Measurements from ENCODE around the gene SCLT1.

SCLT1 gene

DNA sequence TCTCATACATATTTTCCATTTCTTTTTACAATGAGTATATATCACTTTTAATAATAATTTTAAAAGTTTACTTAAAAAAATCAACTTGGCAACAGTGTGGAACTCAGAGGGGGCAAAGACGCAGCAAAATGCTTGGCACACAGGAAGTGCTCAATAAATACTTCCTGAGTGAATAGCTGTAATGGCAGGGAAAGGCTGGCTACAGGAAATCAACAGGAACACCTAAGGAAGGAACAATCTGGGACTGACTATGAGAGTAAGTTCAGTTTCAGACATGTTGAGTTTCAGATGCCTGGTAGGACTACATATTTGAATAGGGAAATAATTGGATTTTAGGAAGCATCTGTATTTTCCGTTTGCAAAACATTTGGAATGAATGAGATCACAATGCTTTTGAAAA, 137.6 kb downstream of the SCLT1 start:
- DNase-seq = no peak

DNA sequence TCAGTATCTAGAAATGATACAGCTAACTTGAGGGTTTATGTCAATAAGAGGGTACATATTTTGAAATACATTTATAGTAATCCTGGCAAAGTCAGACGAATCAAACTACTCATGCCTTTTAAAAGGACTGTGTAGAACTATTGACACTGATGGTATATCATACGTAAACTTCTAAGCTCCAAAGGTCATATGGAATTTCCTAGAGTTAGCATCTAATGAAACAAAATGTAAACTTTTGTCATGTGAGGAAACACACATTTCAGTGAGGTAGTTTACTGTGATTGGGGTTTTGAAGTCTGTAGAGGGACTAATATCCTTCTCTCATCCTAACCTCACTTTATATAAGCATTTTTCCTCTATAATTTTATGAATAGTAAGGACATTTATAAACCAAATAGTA, 138.4 kb downstream of the SCLT1 start:
- no peak for DNase-seq

- no peak for DNase-seq
Measured at GRCh38 chr4:128951316-128951715, 142.0 kb downstream of the SCLT1 start.

DNA sequence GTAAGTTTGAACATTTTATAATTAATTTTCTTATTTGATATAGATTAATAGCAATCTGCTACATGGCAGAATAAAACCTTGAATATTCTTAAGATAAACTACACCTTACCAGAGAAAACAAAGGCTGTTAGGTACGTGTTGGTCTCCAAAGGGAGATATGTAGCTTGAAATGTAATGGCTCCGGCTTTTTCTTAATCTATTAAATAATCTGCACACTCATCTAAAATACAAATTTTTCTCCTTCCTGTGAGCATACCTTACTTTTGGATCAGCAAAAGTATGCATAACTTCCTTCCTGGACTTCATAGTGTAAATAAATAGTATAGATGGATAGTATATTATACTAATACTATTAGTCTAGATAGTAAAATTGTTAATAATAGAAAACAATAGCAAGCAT, 142.5 kb downstream of the SCLT1 start:
- DNase-seq = no peak

DNA sequence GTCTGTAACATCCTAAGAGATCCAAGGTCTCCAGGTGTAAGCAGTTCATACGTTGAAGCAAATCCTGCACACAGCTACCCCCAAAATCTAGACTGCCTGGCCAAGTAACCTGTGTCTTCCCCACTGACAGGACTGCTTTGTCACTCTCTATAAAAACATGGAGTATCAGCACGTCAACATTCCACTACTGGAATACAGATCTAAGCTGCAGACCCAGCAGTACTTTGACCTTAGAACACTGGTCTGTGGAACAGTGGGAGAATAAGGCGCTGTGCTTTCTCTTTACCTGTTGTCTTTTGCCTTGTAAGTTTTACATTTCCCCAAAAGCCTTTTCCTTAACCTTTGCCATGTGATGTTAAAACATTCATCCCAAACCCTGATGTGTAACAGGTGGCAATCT, 146.4 kb downstream of the SCLT1 start:
- DNase-seq = no peak

DNA sequence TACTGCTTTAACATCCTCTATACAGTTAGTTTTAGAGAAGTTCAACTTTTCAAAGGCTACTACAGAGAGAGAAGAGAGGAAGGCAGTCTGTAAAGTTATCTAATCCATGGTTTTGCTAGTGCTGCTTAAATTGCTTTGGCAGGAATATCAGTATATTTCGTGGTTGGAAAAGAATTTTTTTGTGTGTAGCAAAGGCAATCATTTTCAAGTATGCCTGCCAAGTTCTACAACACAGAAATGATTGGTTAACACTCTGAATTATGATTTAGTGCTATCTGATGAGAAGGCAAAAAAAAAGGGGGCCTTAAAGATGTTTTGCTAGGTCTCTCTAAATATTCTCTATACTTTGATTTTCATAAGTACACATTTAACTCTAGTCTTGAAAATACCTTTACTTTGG, 150.7 kb downstream of the SCLT1 start:
- no peak for DNase-seq

GRCh38 chr4:128940971-128941370, 152.4 kb downstream of the SCLT1 start:
- no peak for DNase-seq

DNA sequence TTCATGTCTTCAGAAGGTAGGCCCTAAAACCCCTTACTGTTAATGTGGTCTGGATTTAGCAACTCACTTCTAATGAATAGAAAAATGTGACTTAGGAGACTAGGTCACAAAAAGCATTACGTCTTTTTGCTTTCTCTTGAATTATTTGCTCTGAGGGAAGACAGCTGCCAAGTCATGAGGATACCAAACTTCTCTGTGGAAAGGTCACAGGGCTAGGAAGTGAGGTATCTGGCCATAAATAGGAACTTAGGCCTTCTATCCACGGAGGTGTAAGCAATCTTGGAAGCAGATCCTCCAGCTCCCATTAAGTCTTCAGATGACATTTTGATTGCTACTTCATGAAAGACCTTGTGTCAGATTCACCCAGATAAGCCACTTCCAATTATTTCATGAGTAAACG, 163.3 kb downstream of the SCLT1 start:
- DNase-seq = no peak

DNA sequence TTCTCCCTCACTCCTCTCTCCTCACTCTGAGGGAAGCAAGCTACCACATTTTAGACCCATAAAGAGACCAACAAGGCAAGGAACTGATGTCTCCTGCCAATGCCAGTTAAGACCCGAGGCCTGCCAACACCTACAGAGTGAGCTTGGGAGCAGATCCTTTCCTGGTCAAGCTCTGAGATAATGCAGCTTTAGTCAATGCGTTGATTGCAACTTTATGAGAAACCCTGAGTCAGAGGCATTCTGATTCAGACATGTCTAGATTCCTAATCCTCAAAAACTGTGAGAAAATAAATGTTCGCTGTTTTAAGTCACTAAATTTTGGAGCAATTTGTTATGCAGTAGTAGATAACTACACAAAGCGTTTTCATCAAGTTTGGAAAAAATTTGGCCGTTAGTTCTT, 168.4 kb downstream of the SCLT1 start:
- no peak for DNase-seq

DNA sequence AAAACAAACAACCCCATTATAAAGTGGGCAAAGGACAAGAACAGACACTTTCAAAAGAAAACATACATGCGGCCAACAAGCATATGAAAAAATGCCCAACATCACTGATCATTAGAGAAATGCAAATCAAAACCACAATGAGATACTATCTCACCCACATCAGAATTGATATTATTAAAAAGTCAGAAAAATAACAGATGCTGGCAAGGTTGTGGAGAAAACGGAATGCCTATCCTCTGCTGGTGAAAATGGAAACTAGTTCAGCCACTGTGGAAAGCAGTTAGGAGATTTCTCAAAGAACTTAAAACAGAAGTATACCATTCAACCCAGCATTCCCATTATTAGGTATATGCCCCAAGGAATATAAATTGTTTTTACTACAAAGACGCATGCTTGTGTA, 171.4 kb downstream of the SCLT1 start:
- DNase-seq = no peak

- DNase-seq = peak; percentile 3 to 23
Measured at GRCh38 chr4:128917781-128918180, 175.6 kb downstream of the SCLT1 start.

- DNase-seq = peak; percentile 85 to 89
Measured at GRCh38 chr4:128916832-128917231, 176.5 kb downstream of the SCLT1 start.

DNA sequence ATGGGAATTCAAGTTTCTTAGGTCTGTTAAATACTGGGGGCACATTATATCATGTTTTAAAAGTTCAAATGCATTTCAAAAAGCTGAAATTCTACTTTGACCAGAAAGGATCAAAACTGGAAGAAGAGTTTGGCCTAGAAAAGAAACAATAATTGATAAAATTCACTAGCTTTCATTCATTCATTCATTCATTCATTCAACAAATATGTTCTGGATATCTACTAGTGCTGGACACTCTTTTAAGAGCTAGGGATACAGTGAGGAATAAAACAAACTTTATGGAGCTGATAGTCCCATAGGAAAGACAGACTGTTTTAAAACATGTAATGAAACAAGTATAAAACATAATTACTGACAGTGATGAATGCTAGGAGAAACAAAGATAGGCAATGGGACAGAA, 177.8 kb downstream of the SCLT1 start:
- DNase-seq = no peak

- peak; percentile 45 to 49 for DNase-seq
Measured at GRCh38 chr4:128913228-128913627, 180.1 kb downstream of the SCLT1 start.

GRCh38 chr4:128908735-128909134, 184.6 kb downstream of the SCLT1 start:
- no peak for DNase-seq

GRCh38 chr4:128907981-128908380, 185.4 kb downstream of the SCLT1 start:
- DNase-seq = no peak

DNA sequence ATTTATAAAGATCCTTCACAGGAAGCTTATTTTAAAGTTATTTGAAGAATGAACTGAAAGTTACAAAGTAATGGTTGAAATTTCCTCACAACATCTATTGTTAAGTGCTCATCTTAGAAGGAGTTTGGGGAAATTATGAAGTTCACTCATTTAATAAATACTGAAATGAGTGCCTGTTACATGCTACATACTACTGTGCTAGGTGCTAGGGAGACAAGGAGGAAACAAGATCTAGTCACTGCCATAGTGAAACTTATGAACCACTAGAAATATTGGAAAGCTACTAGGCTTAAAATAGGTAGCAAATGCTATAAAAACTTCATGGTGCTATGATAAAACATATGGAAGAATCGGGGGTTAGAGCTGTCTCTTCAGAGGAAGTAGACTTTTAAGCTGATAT, 186.8 kb downstream of the SCLT1 start:
- DNase-seq = no peak

GRCh38 chr4:128904821-128905220, 188.5 kb downstream of the SCLT1 start:
- DNase-seq = no peak

GRCh38 chr4:128880662-128881061, 212.7 kb downstream of the SCLT1 start:
- DNase-seq = no peak

DNA sequence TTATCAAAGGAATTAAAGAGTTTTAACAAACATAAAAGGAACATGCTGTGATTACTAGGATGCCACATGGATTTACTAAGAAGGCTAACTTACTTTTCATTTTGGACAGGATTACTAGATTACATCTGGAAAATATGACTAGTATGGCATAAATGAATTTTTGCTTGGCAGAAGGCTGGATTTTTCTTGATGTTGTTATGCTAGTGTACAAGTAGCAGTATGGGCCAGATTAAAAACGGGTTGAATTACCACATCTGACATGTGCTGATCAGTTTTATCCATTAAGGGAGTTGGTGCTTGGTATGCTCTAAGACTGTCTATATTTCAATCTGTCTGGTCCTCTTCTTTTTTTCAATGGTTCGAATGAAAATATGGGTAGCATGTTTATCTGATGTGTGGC, 213.4 kb downstream of the SCLT1 start:
- DNase-seq = no peak

- no peak for DNase-seq
Measured at GRCh38 chr4:128879283-128879682, 214.1 kb downstream of the SCLT1 start.

DNA sequence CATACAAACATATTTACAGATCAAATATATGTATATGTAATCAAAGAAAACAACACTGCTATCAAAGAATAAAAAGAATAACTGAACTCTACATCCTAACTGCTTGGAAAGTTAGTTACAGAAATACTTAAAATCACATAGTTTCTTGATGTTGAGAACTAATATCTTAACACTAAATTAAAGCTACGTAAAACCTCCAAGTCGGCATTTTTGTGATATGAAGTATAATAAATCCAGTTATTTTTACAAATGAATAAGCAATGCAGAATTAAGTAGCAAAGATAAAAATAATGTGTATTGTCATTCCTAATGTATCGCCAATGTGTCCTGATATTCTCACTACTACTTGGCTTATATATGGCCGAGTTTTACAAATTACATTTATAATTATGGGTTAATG, 215.4 kb downstream of the SCLT1 start:
- DNase-seq = no peak

- no peak for DNase-seq
Measured at GRCh38 chr4:128876200-128876599, 217.1 kb downstream of the SCLT1 start.

- no peak for DNase-seq
Measured at GRCh38 chr4:128871948-128872347, 221.4 kb downstream of the SCLT1 start.

- no peak for DNase-seq
Measured at GRCh38 chr4:128869776-128870509, 223.4 kb downstream of the SCLT1 start.

Measured in AML-193 (cell line).